H1 (cell line): ENCODE results near the gene PDZD4. TPM values are rescaled to one million over a fixed set of nuclear protein-coding genes. Genes with fewer than 3 reads are reported as not detected.

Experiments
- ASH2L ChIP-seq: fragments of 200-600, 300-600 bp; sonication (generic); IDR thresholded peaks from one replicate; pipeline ENCODE4 v1.7.1; 2017; ENCODE audit warnings: low read length
- CHD2 ChIP-seq: IDR thresholded peaks from 2 replicates; pipeline ENCODE4 v1.6.1; 2012; ENCODE audit warnings: low read length, improper control_type of control experiment
- SIN3A ChIP-seq, 2 experiments: IDR thresholded peaks in 1 of 2; conservative IDR thresholded peaks in 1 of 2; 2 replicates each; pipeline ENCODE4 v1.6.1; 2011 to 2012; ENCODE audit warnings: low read length in 2 of 2, improper control_type of control experiment in 1 of 2, low read depth in 1 of 2, mild to moderate bottlenecking in 1 of 2
- YY1 ChIP-seq: IDR thresholded peaks from 2 replicates; pipeline ENCODE4 v1.6.1; 2011; ENCODE audit warnings: low read depth, mild to moderate bottlenecking, low read length
- polyA plus RNA-seq, 7 experiments: library from polyadenylated mRNA; depleted of rRNA in 3 of 7; stranded (reverse) in 5 of 7; unstranded in 2 of 7; fragments of >200 nt in 5 of 7; fragments of 200-250 nt in 2 of 7; gene quantifications; 1 replicate in 5 of 7; 2 replicates in 1 of 7; 4 replicates in 1 of 7; pipeline versions ENCODE4 v1.2.1 to v1.2.3, GENCODE V29; 2011 to 2013; ENCODE audit warnings: missing spikeins in 2 of 7, mixed read lengths in 2 of 7
- total RNA-seq: library from RNA; stranded (reverse); fragmentation: NEBNext Ultra II Directional; extraction: Animal tissue kit (Norgen Biotek cat#: 25700); gene quantifications from 2 replicates; pipeline ENCODE4 v1.2.1, GENCODE V29; 2021
- TF ChIP-seq, protein P1 (sequence below): IDR thresholded peaks from 2 replicates; pipeline ENCODE4 v1.6.1; 2012; ENCODE audit warnings: inconsistent platforms
- TF ChIP-seq, protein P2 (sequence below), 3 experiments: IDR thresholded peaks; 1 replicate in 2 of 3; 2 replicates in 1 of 3; pipeline versions ENCODE4 v1.5.1 to v1.6.1; 2011; ENCODE audit warnings: low read length in 3 of 3, mild to moderate bottlenecking in 3 of 3, inconsistent platforms in 2 of 3, low read depth in 1 of 3, moderate library complexity in 1 of 3; ENCODE audit not compliant: insufficient read depth in 1 of 3; ENCODE audit errors: control extremely low read depth in 1 of 3

Gene PDZD4
- total and polyA plus RNA-seq, 2 of the 8 experiments (the other 6 are each of a cell fraction or from before 2014, with no cell fraction given): 45.8 to 169 TPM

- TF ChIP-seq, protein P1, sequence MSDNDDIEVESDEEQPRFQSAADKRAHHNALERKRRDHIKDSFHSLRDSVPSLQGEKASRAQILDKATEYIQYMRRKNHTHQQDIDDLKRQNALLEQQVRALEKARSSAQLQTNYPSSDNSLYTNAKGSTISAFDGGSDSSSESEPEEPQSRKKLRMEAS: no peak
- TF ChIP-seq ASH2L: no peak
- TF ChIP-seq CHD2: no peak
- TF ChIP-seq, protein P2, sequence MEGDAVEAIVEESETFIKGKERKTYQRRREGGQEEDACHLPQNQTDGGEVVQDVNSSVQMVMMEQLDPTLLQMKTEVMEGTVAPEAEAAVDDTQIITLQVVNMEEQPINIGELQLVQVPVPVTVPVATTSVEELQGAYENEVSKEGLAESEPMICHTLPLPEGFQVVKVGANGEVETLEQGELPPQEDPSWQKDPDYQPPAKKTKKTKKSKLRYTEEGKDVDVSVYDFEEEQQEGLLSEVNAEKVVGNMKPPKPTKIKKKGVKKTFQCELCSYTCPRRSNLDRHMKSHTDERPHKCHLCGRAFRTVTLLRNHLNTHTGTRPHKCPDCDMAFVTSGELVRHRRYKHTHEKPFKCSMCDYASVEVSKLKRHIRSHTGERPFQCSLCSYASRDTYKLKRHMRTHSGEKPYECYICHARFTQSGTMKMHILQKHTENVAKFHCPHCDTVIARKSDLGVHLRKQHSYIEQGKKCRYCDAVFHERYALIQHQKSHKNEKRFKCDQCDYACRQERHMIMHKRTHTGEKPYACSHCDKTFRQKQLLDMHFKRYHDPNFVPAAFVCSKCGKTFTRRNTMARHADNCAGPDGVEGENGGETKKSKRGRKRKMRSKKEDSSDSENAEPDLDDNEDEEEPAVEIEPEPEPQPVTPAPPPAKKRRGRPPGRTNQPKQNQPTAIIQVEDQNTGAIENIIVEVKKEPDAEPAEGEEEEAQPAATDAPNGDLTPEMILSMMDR (IDR thresholded peaks at IDR 0.05; ENCODE audit: control extremely low read depth in 1 of 3, insufficient read depth in 1 of 3, low read depth in 1 of 3, low read length in 3 of 3): no peak
- TF ChIP-seq SIN3A (conservative IDR thresholded peaks at IDR 0.05 in 1 of 2, IDR thresholded peaks at IDR 0.05 in 1 of 2; ENCODE audit: low read depth in 1 of 2, low read length in 2 of 2): no peak
- TF ChIP-seq YY1: no peak
Observed at GRCh38 chrX:153821066-153821465, 9.3 kb downstream of the PDZD4 start (continued).
